ENCODE data around the gene CADPS.

- TF ChIP-seq, protein P1, sequence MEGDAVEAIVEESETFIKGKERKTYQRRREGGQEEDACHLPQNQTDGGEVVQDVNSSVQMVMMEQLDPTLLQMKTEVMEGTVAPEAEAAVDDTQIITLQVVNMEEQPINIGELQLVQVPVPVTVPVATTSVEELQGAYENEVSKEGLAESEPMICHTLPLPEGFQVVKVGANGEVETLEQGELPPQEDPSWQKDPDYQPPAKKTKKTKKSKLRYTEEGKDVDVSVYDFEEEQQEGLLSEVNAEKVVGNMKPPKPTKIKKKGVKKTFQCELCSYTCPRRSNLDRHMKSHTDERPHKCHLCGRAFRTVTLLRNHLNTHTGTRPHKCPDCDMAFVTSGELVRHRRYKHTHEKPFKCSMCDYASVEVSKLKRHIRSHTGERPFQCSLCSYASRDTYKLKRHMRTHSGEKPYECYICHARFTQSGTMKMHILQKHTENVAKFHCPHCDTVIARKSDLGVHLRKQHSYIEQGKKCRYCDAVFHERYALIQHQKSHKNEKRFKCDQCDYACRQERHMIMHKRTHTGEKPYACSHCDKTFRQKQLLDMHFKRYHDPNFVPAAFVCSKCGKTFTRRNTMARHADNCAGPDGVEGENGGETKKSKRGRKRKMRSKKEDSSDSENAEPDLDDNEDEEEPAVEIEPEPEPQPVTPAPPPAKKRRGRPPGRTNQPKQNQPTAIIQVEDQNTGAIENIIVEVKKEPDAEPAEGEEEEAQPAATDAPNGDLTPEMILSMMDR (conservative IDR thresholded peaks at IDR 0.05): no peak
- TF ChIP-seq ZFX (IDR thresholded peaks at IDR 0.05): no peak
Measured at GRCh38 chr3:62670351-62670750, 204.9 kb downstream of the CADPS start.
